Stimulated activated naive CD8-positive, alpha-beta T cell treated with anti-CD3 and anti-CD28 coated beads, Interleukin-15, amount 100 ng/mL, for 72 hours (primary cell): ENCODE measurements around the gene PCDHB14.
A peak's percentile ranks its signal among the peaks of the same experiment; 100 is the strongest.
"Not testable (repeated sequence)": the region's sequence is repeated elsewhere in the genome, so short reads cannot be mapped to it uniquely, and the experiment has no call there.

Experiments used
- ATAC-seq: fragments of 150-1000 bp; cut with Tn5 transposase; 2 replicates; pipeline ENCODE4 v1.10.0; 2021; ENCODE audit warnings: mild to moderate bottlenecking, moderate library complexity
- DNase-seq, 2 donors: peaks; one replicate each; pipeline ENCODE4 v3.0.0; 2021 to 2022
- H3K27ac Mint-ChIP-seq, 2 donors: one replicate each; pipeline ENCODE4 v1.8.0; 2022; ENCODE audit warnings: mild to moderate bottlenecking in 2 of 2, mixed read lengths in 2 of 2, moderate library complexity in 2 of 2
- H3K27me3 Mint-ChIP-seq: one replicate; pipeline ENCODE4 v1.8.0; 2022; ENCODE audit warnings: mixed read lengths
- H3K4me1 Mint-ChIP-seq: one replicate; pipeline ENCODE4 v1.8.0; 2022; ENCODE audit warnings: mild to moderate bottlenecking, mixed read lengths
- H3K4me3 Mint-ChIP-seq, 2 donors: one replicate each; pipeline ENCODE4 v1.8.0; 2022; ENCODE audit warnings: mild to moderate bottlenecking in 2 of 2, mixed read lengths in 2 of 2, moderate library complexity in 1 of 2
- H3K9me3 Mint-ChIP-seq, 2 donors: one replicate each; pipeline ENCODE4 v1.8.0; 2022; ENCODE audit warnings: mixed read lengths in 2 of 2

The PCDHB14 gene

GRCh38 chr5:141223112-141223783 lies at the start of gene PCDHB14:
Gene PCDHB14 (plus strand): TSS chr5:141223343. CDS start chr5:141223506, 163 bp downstream.
- H3K4me1 Mint-ChIP-seq, result no peaks in the 10 kb centered on the region
- DNase-seq (no peak), ATAC-seq (no peak)
- H3K9me3 Mint-ChIP-seq, result peaks cover 7 to 11% of the 10 kb centered on the region in 2 donors
- H3K27me3 Mint-ChIP-seq, result peaks cover 20% of the 10 kb centered on the region
- no peak within 1 kb of the TSS for H3K27ac Mint-ChIP-seq
- H3K4me3 Mint-ChIP-seq, result peak within 1 kb of the TSS in 1 of 2 donors; percentile 12

- not testable (repeated sequence) for H3K4me1 Mint-ChIP-seq, H3K4me3 Mint-ChIP-seq, DNase-seq, H3K27ac Mint-ChIP-seq, ATAC-seq
- H3K9me3 Mint-ChIP-seq, result peaks cover 4 to 14% of the 10 kb centered on the region in 2 donors
- H3K27me3 Mint-ChIP-seq, result peaks cover 22% of the 10 kb centered on the region
Observed at GRCh38 chr5:141174291-141175104, 48.6 kb upstream of the PCDHB14 start.

GRCh38 chr5:141175933-141176332 lies 47.2 kb upstream of the PCDHB14 start:
- DNase-seq, result no peak
- H3K4me1 Mint-ChIP-seq, result no peaks in the 10 kb centered on the region
- H3K9me3 Mint-ChIP-seq, result peaks cover 4 to 14% of the 10 kb centered on the region in 2 donors
- no peak overlapping the region for H3K4me3 Mint-ChIP-seq
- peaks cover 9% of the 10 kb centered on the region for H3K27me3 Mint-ChIP-seq
- no peak for ATAC-seq
- no peak overlapping the region for H3K27ac Mint-ChIP-seq

GRCh38 chr5:141177577-141178191 lies 45.5 kb upstream of the PCDHB14 start, which contains the start of gene PCDHB8:
Gene PCDHB8 (plus strand): TSS chr5:141177790. CDS start chr5:141178035, 245 bp downstream.
- not testable (repeated sequence) for H3K4me3 Mint-ChIP-seq, H3K4me1 Mint-ChIP-seq, H3K27ac Mint-ChIP-seq, ATAC-seq, DNase-seq
- peaks cover 12% of the 10 kb centered on the region for H3K27me3 Mint-ChIP-seq
- peaks cover 4 to 20% of the 10 kb centered on the region in 2 donors for H3K9me3 Mint-ChIP-seq

GRCh38 chr5:141179371-141179770 lies 43.8 kb upstream of the PCDHB14 start:
- Mint-ChIP-seq H3K9me3 (peaks cover 13 to 24% of the 10 kb centered on the region in 2 donors), H3K27me3 (peaks cover 23% of the 10 kb centered on the region)
- not testable (repeated sequence) for H3K4me3 Mint-ChIP-seq, H3K4me1 Mint-ChIP-seq, DNase-seq, ATAC-seq, H3K27ac Mint-ChIP-seq

- peaks cover 13 to 26% of the 10 kb centered on the region in 2 donors for H3K9me3 Mint-ChIP-seq
- not testable (repeated sequence) for H3K4me3 Mint-ChIP-seq, H3K4me1 Mint-ChIP-seq, H3K27ac Mint-ChIP-seq, DNase-seq, ATAC-seq
- H3K27me3 Mint-ChIP-seq, result peaks cover 28% of the 10 kb centered on the region
Observed at GRCh38 chr5:141179876-141180275, 43.3 kb upstream of the PCDHB14 start.

GRCh38 chr5:141180313-141180712 lies 42.8 kb upstream of the PCDHB14 start:
- Mint-ChIP-seq H3K27ac (no peak overlapping the region), H3K27me3 (peaks cover 33% of the 10 kb centered on the region), H3K9me3 (peaks cover 13 to 24% of the 10 kb centered on the region in 2 donors), H3K4me3 (no peak overlapping the region), H3K4me1 (no peaks in the 10 kb centered on the region)
- DNase-seq (no peak), ATAC-seq (no peak)

- Mint-ChIP-seq H3K9me3 (peaks cover 18 to 24% of the 10 kb centered on the region in 2 donors), H3K27me3 (peaks cover 42% of the 10 kb centered on the region), H3K27ac (no peak within 1 kb of the TSS), H3K4me3 (no peak within 1 kb of the TSS), H3K4me1 (no peaks in the 10 kb centered on the region)
- no peak for ATAC-seq
- no peak for DNase-seq
Observed at GRCh38 chr5:141182248-141182647, 40.9 kb upstream of the PCDHB14 start, which contains the start of gene PCDHB16. Gene PCDHB16 (plus strand): TSS chr5:141182387. CDS start chr5:141182560, 173 bp downstream.

GRCh38 chr5:141184117-141184855 lies 38.9 kb upstream of the PCDHB14 start:
- not testable (repeated sequence) for ATAC-seq, H3K27ac Mint-ChIP-seq, H3K4me3 Mint-ChIP-seq, H3K4me1 Mint-ChIP-seq, DNase-seq
- Mint-ChIP-seq H3K27me3 (peaks cover 59% of the 10 kb centered on the region), H3K9me3 (peaks cover 24 to 26% of the 10 kb centered on the region in 2 donors)

- H3K27me3 Mint-ChIP-seq, result peaks cover 76% of the 10 kb centered on the region
- H3K9me3 Mint-ChIP-seq, result peaks cover 24% of the 10 kb centered on the region in 2 donors
- H3K4me3 Mint-ChIP-seq, result peak within 1 kb of the TSS in 1 of 2 donors; percentile 19
- H3K4me1 Mint-ChIP-seq, result no peaks in the 10 kb centered on the region
- H3K27ac Mint-ChIP-seq, result no peak within 1 kb of the TSS
- no peak for ATAC-seq
- peak in 1 of 2 donors; percentile 16 for DNase-seq
Observed at GRCh38 chr5:141186897-141187512, 36.1 kb upstream of the PCDHB14 start, which contains the start of gene PCDHB9. Gene PCDHB9 (plus strand): TSS chr5:141187161. CDS start chr5:141187319, 158 bp downstream.

- not testable (repeated sequence) for ATAC-seq, H3K27ac Mint-ChIP-seq, H3K4me3 Mint-ChIP-seq, DNase-seq, H3K4me1 Mint-ChIP-seq
- H3K27me3 Mint-ChIP-seq, result peaks cover 76% of the 10 kb centered on the region
- peaks cover 17 to 25% of the 10 kb centered on the region in 2 donors for H3K9me3 Mint-ChIP-seq
Observed at GRCh38 chr5:141188682-141189081, 34.5 kb upstream of the PCDHB14 start.

- ATAC-seq, DNase-seq, H3K4me1 Mint-ChIP-seq, H3K27ac Mint-ChIP-seq, H3K4me3 Mint-ChIP-seq: not testable (repeated sequence)
- peaks cover 77% of the 10 kb centered on the region for H3K27me3 Mint-ChIP-seq
- peaks cover 16 to 25% of the 10 kb centered on the region in 2 donors for H3K9me3 Mint-ChIP-seq
Observed at GRCh38 chr5:141189131-141189530, 34.0 kb upstream of the PCDHB14 start.

- DNase-seq, result peak in 1 of 2 donors; percentile 20
- Mint-ChIP-seq H3K9me3 (peaks cover 19 to 24% of the 10 kb centered on the region in 2 donors), H3K27ac (no peak within 1 kb of the TSS), H3K27me3 (peaks cover 56% of the 10 kb centered on the region), H3K4me3 (no peak within 1 kb of the TSS), H3K4me1 (no peaks in the 10 kb centered on the region)
- ATAC-seq, result no peak
Observed at GRCh38 chr5:141192110-141192725, 30.9 kb upstream of the PCDHB14 start, which contains the start of gene PCDHB10. Gene PCDHB10 (plus strand): TSS chr5:141192353. CDS start chr5:141192553, 200 bp downstream.

GRCh38 chr5:141194332-141194731 lies 28.8 kb upstream of the PCDHB14 start:
- not testable (repeated sequence) for H3K27ac Mint-ChIP-seq, H3K4me3 Mint-ChIP-seq, H3K4me1 Mint-ChIP-seq, ATAC-seq, DNase-seq
- Mint-ChIP-seq H3K9me3 (peaks cover 25 to 45% of the 10 kb centered on the region in 2 donors), H3K27me3 (peaks cover 42% of the 10 kb centered on the region)
